NK-92 treated with Interleukin-12 subunit alpha and Interleukin-12 subunit beta, amount 100 ng/mL, for 24 hours (cell line): ENCODE data around the gene TSPAN11.
"Not testable (repeated sequence)": the region's sequence is repeated elsewhere in the genome, so short reads cannot be mapped to it uniquely, and the experiment has no call there.

Experiments used
- DNase-seq: peaks from one replicate; lab custom pipeline; 2025; lab: John Stamatoyannopoulos, UW

The TSPAN11 gene

DNA sequence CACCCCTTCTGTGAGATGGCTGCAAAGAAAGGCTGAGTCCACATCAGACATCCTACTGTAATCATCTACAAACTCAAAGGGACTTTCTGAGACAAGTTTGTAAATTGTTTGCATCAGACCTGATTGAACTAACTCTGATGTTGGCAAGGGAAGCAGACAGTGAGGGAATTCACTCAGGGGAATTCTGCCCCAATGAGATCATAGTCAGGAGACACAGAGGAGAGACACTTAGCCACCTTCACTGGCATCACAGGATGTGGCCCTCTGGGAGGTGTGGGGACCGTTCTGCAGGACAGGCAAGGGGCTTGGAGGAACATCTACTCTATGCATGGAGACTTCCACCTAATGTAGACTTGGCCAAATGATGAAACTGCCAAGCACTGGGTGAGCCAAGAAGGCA lies 76.5 kb downstream of the TSPAN11 start:
- DNase-seq: no peak

DNA sequence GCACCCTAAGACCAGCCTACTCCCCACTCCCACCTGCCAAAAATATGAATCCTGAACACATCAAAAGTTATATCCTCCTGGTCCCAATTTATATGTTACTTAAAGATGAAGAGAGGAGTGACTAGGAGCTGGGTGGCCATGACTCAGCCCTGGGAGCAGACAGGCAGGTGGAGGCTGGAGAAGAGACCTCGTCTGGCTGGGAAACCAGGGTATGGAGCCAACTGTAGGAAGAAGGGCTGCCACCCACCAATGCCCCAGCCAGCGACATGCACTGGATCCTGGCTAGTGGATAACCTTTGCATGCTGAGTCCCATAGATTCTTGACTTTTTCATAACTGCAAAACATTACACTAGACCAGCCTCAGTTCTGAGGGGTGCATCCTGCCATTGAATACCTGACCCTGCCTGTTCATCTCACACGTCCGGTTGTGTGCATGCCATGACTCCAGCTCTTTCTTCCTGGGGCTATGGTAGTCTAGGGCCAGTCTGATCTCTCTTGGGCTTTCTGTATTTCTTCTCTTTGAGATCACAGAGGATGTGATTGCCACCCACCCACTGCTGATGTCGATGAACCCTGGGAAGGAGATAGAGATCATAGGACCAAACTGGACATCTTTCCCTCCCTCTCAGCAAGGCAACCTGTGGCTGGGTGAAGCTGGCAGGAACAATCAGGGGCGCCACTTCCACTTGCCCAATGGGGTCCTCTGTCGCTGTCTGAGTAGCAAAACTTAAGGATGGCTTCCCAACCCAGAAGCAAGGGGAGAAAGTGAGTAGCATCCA lies 77.5 kb downstream of the TSPAN11 start:
- DNase-seq: no peak

DNA sequence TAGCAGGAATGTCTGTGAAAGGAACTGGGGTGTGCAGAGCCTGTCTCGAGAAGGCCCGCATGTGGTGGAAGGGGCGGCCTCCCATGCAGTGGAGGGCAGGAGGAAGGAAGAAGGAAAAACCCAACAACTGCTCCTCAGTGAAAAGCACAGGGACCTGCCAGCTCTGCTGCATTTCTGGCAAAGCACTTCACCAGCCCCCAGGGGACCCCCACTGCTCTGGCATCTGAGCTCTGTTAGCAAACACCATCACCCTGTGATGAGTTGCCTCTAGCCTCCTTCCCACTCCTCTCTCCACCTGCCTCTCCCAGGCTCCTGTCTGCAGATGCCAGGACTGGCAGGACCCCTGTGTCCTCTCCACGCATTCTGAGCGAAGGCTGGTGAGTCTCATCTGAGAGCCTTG lies 78.1 kb downstream of the TSPAN11 start:
- no peak for DNase-seq

DNA sequence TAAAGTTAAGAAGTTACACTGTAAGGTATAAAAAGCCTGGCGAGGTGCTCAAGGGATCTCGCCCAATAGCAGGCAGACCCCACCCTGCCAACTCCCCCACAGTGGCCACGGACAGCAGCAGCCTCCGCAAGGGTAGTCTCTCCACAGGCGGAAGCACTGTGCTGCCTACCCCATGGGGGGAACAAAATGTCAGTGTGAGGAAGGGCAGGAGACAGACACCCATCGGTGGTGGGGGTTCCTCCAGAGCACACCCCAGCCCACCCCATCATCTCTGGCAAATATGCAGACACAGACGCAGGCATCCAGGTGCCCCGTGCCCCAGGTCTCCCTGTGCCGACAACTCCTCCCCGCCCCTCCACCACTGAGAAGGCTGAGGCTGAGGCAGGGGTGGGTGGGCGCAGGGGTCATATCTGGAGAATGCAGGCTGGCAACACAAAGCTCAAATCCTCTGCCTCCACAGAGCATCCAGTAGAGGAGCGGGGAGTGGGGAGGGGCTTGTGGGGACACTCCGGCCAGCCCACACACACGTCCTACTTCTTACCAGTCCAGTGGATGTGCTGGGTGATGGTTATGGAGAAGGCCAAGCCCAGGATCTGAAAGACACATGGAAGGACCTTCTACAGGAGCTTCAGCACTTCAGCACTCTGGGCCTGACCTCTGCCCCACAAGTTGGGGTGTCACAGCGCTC lies 78.9 kb downstream of the TSPAN11 start:
- DNase-seq: no peak

DNA sequence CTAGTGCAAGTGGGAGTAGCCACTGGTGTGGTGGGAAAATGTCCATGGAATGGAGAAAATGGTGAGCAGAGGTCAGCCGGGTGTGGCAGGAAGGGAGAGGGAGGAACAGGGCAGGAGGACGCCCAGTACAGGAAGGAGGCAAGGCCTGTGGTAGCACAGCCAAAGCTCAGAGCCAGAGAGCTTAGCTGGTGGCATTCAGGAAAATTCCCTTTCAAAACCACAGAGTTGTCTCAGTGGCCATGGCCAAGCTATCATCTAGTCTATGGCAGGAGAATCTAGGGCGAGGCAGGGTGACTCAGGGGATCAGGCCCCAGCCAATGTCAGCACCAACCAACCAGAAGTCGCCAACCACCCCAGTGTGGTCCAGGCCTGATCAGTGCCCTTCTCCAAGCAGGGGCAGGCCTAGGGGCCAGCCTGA lies 79.4 kb downstream of the TSPAN11 start:
- no peak for DNase-seq

DNA sequence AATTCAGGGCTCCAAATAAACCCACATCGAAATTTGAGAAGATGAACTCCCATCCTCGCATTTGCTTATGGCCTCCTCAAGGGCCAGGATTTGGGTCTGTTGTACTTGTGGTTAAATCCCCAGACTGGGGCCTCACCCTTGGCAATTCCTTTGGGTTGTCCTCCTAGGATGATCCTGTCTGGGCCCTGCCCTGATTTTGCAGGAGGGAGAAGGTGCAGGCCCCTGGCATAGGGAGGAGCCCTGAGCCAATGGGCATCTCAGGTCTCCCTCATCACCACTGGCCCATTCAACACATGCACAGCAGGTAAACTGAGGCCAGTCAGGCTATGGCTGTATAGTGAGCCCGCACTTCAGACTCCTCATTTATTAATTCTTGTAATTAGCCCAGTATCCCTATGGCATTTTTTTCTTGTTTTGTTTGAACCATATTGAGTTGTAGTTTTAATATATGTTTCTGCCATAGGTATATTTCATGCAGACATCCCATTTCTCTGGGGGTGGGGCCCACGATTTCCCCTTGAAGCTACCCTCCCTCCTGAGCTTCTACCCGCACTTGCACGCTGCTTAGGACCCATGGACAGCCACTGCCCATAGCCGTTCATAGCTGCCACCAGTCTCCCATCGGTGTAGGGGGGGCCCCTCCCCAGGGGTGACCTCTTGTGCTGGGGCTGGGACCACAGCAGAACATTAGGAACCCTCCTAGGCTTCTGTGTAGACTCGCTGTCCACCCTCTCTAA lies 80.0 kb downstream of the TSPAN11 start:
- DNase-seq: no peak

DNA sequence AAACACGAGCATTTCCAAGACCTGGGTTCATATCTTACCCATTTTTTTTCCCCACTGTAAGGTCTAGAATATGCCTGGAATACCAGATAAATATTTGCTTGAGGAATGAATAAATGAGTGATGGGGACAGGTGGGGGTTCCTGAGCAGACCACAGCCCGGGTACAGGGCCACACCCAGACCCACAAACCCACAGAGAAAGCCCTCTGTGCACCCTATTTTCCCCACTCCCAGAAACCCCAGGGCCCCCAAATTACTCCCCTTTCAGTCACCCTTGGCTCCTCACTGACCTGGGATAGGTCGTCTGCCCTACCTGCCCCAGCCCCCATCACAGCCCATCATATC lies 80.6 kb downstream of the TSPAN11 start:
- DNase-seq: no peak

DNA sequence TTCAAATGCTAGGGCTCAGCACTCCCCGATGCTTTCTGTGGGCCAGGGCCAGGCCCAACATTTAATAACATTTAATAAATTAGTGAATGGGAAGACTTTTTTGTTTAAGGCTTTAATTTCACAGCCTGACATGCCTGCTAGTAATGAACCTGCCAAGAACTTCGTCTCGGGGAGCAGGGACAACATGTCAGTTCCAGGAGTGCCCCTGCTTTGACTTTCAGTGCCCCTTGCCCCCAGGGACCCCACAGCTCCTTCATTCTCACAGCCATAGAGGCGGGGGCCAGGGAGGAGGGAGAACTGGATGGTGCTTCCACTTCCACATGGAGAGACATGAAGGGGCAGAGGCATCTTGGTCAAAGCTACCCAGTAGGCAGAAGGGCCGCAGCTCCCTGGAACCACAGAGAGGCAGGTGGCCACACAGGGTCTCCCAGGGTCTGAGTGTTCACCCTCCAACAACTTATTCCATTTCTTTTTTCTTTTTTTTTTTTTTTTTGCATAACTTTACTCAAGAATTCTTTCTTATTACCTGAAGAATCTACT lies 81.2 kb downstream of the TSPAN11 start:
- DNase-seq: no peak

DNA sequence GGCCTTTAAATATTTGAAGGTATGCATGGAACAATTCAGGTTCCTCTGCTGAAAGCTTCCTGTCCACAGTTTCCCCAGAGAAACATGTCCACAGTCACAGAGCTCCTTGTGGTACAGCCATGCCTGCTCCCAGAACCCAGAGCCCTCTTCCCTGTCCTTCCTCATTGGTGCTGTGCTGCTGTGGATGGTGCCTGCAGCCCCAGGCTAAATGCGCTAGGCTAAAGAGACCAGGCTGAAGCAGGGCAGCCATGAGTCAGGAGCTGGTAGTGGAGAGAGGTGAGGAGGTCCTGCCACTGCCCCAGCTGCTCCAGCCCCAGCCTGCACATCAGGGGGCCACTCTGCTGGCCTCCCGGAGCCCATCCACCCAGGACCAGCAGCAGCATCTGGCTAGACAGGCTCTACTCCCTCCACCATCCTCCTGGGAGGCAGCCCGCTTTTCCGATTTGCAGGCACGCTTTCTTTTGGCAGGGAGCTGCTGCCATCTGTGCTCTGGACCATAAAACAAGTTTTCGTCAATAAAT lies 81.8 kb downstream of the TSPAN11 start:
- no peak for DNase-seq

DNA sequence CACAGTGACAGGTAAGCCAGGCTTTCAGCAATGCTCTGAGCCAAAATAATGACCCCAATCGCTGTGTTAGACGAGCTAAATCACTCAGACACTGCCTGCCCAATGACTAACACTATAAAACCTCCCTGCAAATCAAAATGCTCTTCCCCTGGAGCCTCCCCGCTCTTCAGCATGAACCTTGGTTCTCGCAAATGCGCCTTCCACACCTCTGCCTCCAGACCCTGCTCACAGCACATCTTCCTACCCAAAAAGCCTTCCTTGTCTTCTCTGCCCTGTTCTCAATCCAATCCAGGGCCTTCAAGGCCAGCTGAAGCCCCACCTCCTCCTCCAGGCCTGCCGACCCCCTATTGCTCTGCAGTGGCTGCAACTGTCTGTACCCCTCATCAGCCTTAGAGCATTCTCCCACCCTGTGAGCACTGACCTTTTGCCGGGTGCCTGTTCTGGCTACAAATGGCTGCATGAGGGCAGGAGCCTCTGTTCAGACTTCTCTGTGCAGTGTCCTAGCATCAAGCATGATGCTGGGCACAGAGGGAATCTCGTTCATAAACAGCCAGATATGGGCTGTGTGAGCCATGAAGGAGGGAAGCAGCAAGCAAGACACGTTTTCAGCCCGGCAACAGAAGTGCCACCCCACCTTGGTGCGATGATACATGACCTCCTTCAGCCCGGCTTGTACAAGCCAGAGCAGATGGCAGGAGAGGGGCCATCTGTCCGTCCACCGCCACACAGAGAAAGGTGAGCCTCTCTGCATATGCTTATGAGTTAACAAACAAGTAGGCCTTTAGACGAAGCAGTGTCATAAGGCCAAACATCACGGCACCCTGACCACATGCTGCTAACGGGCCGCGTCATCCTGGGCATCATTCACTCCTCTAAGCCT lies 82.7 kb downstream of the TSPAN11 start:
- DNase-seq: no peak

DNA sequence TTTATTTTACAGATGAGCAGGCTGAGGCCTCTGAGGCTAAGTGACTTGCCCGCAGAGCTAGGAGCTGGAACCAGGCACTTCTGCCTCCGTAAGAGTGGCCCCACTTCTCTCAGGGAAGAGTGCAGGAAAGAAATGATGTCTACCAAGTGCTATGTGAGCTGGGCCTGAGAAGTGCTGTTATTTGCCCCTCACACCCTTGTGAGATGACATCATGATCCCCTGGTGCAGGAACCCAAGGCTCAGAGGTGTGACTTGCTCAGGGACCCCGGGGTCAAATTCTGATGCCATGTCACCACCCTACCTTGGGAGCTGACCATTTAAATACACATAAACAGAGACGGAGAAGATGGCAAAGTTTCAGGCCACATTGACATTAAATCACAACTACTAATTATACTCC lies 83.4 kb downstream of the TSPAN11 start:
- no peak for DNase-seq

DNA sequence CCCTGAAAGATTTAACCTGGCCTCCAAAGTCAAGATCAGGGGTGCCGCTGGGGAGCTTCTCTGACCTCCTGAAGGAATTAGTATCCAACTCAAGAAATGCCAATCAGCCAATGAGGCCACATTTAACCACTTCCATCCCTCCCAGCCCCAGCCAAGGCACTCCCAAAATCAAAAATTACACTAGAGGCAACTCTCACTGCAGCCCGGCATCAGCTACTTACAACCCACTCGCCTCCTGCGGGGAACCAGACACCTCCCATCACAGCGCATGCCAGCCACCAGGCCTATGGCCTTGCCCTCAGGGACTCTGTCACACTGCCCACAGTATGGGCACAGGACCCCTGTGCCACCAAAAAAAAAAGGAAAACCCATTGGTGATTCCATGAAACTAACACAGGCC lies 84.8 kb downstream of the TSPAN11 start:
- DNase-seq: no peak

DNA sequence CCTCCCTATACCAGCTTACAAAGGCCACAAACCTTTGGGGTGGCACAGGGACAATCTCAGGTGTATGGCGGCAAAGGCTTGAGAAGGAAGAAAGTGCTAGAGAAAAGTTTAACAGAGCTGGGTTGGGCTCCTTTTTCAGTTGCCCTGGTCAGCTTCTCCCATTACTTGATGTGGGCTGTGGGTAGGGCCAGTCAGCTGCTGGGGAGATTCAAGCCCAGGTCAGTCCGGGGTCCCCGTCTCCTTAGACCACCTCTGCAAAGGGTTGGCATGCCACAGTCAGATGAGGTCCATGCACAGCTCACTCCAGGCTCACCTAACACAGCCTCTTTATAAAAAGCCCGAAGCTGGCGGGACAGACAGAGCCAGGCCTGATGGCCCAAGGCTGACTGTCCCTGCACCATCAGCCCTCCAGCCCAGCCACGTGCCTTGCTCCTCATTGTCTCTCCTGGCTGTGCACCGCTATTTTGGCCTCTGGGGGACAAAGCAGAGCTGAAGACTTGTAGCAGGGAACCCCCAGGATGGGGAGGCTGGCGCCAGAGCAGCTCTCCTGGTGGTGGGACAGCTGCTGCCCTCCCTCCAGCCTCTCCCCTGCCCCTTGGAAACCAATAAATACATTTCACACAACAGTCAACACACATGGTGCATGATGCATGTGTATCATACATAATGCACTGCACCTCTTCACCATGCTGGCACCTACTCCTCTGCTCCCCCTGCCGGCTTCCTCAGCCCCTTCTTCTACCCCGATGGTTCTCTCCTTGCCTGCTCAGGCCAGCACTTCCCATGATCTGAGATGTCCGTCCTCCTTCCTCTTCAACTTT lies 85.4 kb downstream of the TSPAN11 start:
- DNase-seq: no peak

DNA sequence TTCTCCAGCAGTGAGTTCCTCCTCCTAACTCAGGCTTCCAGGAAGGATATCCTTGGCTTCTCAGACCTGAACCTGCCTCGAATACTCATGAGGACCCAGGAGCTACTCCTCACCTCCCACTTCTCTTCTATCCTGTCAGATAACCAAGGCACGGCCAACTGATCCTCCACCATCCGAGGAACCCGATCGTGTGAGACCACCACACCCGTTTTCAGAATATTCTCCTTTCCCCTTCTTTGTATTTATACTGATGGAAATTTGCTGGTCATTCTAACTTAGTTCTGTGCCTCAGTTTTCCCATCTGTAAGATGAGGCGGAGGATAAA lies 86.0 kb downstream of the TSPAN11 start:
- DNase-seq: not testable (repeated sequence)

DNA sequence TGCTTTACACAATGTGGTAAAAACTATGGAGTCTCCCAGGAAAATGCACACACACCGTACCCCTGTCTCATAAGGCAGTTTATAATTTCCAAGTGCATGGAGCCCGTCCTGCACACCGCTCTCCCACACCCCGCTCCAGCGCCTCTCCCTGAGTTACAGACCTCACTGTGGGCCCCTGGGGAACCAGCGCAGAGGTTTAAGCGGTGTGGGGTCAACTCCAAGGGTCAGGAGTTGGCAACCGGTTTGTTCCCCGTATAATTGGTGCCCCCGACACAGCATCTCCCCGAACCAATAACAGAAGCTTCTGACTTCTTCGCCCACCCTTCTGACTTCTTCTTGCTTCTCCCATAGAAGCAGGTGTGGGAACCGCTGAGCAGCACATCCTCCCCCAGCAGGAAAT lies 88.7 kb downstream of the TSPAN11 start:
- no peak for DNase-seq

DNA sequence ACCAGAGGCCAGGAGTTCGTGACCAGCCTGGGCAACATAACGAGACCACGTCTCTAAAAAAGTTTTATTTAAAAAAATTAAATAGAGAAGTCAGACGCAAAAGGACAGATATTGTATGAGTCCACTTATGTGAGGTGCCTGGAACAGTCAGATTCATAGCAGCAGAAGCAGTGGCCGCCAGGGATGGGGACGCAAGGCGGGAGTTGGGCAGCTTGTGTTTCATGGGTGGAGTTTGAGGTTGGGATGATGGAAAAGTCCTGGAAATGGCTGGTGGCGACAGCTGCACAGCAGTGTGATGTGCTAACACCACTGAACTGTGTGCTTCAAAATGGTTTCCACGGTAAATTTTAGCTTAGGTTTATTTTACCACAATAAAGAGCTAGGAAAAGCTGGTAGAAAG lies 89.5 kb downstream of the TSPAN11 start:
- DNase-seq: no peak

DNA sequence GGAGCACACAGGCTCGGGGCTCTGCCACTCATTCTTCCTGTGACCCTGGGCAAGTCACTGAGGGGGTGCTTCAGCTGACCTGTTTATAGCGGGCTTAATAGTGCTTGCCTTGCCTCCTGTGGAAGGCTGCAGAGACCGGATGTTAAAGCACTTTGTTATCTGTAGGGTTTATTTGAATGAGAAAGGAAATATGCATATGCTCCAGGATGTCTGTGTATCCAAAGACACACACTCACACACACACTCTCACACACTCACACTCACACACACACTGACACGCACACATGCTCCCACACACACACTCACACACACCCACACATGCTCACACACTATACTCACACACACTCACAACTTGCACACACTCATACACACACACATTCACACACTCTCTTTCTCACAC lies 91.0 kb downstream of the TSPAN11 start:
- no peak for DNase-seq

DNA sequence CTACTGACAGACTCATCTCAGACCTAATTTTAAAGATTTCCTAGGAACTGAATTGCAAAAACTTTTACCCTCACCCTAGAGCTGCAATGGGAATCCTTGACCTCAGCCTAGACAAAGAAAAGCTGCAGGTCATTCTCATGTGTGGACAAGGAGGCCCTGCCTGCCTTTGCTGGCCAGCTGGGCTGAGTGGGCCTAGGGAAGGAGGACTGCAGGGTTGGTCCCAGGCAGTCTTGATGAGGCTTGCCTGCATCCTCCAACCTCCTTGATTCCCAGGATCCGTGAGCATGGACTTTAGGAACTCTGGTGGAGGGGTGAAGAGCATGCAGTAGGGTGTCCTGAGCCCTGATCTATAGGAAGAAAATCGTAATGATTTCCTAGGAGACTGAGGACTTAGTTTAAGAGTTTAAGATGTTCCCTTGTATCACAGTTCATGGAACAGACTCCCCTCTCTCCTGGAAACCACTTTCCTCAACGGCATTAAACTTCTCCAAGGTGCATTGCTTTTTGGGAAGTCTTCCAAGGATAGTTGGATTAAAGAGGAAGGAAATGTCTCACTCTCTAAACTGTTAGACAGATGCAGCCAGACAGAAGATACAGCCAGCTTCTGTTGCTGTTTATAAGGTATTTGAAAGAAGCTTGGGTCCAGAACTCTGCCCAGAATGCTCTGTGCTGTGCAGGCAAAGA lies 91.7 kb downstream of the TSPAN11 start:
- DNase-seq: no peak

DNA sequence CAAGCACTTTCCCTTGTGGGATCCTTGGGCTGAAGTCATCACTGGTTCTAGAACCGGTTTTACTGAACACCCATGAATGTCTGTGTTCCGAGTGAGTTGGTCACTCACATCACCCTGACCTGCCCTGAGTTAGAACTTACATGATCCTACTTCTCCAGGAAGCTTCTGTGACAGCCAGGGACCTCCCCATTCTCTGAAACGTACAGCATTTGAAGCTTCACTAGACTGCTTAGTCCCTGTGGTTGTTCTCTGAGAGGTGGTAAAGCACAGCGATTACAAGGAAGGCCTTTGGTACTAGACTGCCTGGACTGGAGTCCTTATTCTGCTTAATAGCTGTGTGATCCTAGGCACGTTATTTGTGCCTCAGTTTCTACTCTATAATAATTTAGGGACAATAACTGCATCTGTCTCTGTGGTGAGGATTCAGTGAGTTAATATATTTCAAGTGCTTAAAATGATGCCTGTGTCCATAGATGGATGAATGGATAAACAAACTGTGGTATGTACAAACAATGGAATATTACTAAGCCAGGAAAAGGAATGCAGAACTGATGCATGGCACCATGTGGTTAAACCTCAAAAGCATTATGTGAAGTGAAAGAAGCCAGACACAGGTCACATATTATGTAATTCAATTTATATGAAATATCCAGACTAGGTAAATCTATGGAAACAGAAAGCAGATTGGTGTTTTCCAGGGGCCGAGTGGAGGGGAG lies 92.4 kb downstream of the TSPAN11 start:
- DNase-seq: no peak

DNA sequence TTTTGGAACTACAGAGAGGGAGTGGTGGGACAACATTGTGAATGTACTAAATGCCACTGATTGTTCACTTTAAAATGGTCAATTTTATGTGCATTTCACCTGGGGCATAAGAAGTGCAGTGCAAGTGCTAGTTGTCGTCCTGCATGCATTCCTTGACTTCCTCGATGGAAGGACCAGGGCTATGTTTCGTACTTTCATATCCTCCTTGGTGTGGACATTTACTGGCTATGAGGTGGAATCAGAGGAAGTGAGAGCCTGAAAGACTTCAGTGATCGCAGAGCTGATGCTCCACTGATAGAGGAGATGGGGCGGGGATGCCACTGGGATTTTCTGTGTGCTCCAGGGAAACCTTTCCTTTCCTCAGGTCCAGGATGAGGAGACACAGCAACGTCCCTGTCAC lies 93.0 kb downstream of the TSPAN11 start:
- DNase-seq: no peak
